HG02943 (cell line): ENCODE measurements around the gene NDUFA13.

ENCODE experiments used
- ATAC-seq: cut with Tn5 transposase; IDR thresholded peaks from one replicate; pipeline ENCODE4 v1.9.1; 2021; ENCODE audit warnings: mild to moderate bottlenecking, low read depth, moderate library complexity; ENCODE audit not compliant: unreplicated experiment

NDUFA13 gene

DNA sequence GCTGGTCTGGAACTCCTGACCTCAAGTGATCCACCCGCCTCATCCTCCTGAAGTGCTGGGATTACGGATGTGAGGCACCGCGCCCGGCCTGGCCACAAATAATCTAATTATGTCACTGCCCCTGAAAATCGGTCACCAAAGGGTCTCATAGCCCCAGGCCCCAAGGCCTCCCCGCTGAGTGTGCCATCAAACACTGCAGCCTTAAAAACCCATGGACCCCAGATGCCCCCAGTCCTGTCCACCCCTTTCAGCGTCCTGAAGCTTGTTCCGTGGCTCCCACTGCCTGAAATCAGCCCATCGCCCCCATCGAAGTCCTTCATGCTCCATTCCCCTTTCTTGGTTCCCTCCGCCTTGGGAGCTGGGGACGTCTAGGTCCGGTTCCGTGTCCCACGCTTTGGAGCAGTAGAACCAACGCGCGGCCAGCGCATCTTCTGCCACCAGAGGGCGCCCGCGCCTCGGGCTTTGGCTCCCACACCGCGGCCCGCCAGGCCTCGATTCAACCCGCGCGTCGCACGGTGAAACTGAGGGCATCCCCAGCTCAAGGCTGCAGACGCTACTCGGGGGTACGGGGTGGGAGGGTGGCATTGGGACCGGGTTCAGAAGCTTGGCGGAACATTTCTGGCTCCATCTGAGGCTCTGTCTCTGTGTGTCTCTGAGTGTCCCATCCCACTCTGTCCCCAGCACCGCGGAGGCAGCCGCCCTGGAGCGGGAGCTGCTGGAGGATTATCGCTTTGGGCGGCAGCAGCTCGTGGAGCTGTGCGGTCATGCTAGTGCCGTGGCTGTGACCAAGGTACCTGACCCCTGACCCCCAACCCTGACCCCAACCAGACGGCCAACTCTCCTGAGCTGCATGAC, 16.2 kb downstream of the NDUFA13 start:
- no peak for ATAC-seq

DNA sequence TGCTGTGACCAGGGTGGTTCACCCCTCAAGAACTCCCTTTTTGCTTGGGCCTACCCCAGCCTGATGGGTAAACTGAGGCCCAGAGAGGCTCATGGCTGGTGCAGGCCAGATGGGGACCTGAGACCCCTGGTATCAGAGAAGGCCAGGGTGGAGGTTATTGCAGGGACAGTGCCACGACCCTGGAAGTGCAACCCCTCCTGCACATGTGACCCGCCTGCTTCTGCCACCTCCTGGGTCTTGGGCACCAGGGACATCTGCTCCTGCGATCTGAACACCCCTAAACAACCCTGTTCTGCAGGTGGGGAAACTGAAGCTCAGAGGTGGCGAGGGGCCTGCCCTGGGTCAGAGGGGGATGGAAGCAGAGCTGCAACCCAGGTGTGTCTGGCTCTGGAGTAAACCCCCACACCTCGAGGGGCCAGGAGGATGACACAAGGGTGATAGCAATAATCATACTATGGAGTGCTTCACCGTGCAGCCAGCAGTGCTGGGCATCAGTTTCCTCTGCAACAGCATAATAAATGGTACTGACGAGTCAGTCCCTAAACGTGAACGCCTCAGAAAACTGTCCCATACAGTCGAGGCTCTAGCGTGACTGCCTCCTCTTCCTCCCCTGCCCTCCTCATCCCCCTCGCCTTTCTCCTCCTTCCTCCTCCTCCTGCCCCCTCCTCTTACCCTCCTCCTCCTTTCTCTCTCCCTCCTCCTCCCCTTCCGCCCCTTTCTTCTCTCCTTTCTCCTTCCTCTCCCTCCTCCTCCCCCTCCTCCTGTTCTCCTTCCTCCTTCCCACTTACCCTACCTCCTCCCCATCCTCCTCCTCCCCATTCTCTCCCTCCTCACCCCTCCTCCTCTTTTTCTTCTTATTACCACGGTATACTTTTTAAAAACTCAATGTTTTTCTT, 17.0 kb downstream of the NDUFA13 start:
- ATAC-seq, result no peak

DNA sequence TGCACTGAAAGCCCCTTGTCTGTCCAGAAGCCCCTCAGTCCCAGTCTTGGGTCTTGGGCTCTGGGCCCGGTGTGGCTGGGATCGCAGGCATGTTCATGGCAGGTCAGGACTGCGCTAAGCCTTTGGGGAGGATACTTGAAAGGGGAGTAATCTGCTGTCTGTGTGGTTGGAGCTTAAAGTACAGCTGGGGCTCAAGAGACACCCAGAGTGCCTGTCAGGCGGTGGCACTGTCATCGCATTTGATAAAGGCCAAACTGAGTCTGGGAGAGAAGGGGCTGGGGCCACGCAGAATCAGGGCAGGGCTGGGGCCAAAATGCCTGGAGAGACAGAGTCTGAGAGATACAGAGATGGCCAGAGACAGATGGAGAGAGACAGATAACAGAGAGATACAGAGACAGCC, 17.8 kb downstream of the NDUFA13 start:
- ATAC-seq, result no peak

DNA sequence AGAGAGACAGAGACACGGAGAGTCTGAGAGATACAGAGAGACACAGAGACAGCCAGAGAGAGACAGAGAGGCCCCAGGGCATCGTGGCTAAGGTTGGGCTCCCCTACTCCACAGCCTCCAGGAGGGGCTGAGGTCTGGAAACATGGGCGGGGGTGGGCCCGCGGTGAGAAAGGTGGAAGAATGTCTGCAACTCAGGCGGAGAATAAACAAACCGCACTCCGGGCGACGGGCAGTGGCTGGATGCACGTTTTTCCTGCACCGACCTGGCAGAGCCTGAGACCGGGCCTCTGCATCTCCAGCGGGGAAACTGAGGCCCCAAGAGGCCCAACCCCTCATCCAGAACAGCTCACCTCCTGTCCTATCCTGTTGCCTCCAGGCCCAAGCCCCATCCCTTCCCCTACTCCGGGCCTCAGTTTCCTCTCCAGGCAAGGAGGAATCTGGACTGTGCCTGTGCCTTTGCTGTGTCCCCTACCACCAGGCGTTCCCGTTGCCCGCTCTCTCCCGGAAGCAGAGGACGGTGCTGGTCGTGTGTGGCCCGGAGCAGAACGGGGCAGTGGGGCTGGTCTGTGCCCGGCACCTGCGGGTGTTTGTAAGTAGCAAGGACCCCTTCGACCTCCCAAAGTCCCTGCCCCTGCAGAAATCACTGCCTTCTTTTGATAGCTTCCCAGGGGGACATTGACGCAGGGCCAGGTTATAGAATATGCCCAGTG, 18.7 kb downstream of the NDUFA13 start:
- no peak for ATAC-seq

DNA sequence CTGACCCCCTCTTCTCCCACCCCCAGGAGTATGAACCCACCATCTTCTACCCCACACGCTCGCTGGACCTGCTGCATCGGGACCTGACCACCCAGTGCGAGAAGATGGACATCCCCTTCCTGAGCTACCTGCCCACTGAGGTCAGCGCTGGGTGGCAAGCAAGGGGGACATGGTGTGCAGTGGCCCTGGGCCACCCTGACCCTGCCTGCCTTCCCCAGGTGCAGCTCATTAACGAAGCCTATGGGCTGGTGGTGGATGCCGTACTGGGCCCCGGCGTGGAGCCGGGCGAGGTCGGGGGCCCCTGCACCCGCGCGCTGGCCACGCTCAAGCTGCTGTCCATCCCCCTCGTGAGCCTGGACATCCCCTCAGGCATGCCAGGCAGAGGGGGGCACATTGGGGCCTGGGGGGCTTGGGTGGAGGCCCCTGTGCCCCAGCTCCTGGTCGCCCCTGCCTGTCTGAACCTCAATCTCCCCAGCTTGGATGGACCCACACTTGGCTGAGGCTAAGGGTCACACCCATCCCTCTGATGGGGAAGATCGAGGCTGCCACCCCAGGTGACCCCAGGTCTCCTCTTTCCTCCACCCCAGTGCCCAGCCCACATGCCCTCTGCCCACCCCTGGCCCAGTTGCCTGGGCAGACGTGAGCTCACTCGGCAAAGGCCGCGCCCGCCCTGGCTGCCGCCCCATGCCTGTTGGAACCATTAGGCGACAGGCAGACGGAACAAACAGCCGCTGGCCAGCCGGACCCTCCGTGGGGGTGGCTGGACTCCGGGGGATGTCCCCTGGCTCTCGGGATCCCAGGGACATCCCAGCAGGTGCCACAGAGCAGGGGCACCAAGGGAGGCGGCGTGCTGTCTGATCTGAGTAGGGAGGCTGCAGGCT, 19.5 kb downstream of the NDUFA13 start:
- ATAC-seq, result no peak

DNA sequence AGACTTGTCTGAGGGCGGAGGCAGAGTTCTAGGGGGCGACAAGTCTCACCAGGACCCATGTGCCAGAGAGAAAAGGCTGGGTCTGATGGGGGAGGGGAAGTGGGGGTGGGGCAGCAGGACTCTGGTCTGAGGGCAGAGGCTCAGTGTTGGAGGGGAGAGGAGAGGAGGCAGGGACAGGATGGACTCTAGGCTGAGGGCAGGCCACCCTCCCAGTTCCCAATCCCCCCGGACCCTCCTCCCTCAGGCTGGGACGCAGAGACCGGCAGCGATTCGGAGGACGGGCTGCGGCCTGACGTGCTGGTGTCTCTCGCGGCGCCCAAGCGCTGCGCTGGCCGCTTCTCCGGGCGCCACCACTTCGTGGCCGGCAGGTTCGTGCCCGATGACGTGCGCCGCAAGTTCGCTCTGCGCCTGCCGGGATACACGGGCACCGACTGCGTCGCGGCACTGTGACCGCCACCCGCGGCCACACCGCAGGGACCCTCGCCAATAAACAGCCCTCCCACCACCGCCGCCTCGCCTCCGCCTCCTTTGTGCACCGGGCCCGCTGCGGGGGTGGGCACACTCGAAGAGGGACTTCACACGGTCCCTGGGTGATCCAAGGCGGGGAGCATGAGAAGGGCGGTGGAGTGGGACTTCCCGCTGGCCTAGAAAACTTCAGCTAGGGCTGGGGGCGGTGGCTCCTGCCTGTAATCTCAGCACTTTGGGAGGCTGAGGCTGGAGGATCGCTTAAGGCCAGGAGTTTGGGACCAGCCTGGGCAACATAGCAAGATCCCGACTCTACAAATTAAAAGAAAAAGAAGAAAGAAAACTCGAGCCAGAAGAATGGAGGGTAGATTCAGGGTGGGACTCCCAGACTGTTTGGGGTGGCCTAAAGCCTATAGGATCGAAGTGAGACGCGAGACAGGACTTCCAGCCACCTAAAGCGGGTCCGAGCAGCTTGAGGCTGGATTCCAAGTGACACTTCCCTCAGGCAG, 21.3 kb downstream of the NDUFA13 start:
- no peak for ATAC-seq

DNA sequence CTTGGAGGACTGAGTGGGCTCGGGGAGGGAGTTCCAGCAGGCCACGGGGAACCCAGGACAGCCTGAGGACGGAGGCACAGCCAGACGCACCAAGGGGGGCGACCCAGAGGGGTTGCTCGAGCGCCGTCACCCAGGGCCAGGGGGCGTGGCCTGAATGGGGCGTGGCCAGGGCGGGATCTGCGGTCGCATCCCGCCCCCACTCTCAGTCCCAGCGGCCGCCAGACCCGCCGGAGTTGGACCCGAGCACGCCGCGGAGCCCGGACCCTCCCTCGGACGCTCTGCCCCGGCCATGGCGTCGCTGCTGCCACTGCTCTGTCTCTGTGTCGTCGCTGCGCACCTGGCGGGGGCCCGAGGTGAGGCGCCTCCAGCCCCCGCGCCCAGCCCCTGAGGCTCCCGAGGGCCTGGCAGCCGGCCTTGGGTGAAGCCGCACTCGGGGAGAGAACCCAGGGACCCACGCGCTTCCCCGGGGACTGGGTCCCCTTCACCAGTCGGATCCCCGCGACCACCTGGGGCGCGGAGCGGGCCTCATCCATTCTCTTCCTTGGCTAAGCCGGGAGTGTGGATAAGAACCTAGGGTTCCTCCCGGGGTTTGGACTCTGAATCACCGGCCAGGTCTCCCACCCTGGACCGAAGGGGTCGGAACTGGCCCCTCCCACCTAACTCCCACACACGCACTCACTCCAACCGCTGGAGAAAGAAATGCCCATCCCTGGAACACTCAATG, 22.2 kb downstream of the NDUFA13 start, which contains the start of gene CILP2:
Gene CILP2, plus strand, starts transcription at position 205 of the 724 bp plus-strand sequence. Its CDS starts 85 bp downstream, at position 290.
- ATAC-seq, result no peak

DNA sequence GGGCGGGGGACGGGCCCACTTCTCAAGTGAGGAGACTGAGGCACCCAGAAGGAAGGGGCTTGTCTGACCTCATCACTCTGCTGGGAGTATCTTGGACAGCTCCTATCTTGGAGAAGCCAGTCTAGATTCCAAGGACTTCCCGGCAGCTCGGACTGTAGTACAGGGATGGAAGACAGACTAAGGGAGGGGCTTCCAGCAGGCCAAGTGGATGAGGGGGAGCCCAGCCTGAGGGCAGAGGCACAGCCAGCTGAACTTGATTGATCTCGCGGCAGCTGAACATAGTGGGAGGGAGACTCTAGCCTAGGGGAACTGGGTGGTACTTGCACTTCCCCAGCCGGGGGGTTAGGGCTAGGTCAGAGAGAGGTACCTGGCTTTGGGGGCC, 22.8 kb downstream of the NDUFA13 start:
- ATAC-seq, result no peak

DNA sequence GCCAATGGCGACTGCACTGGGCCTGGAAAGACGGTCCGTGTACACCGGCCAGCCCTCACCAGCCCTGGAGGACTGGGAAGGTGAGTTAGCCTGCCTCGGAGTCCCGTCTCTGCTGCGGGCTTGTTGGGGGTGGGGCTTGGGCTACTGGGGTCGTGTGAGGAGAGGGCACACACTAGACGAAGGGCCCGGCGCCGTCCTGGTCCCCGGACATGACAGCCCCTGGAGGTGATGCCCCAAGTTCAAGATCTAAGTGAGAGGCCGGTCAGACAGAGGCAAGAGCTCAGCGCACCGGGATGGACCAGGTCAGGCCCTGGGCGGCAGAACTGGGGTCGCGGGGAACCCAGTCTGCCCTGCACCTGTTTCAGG, 23.7 kb downstream of the NDUFA13 start:
- ATAC-seq, result no peak

DNA sequence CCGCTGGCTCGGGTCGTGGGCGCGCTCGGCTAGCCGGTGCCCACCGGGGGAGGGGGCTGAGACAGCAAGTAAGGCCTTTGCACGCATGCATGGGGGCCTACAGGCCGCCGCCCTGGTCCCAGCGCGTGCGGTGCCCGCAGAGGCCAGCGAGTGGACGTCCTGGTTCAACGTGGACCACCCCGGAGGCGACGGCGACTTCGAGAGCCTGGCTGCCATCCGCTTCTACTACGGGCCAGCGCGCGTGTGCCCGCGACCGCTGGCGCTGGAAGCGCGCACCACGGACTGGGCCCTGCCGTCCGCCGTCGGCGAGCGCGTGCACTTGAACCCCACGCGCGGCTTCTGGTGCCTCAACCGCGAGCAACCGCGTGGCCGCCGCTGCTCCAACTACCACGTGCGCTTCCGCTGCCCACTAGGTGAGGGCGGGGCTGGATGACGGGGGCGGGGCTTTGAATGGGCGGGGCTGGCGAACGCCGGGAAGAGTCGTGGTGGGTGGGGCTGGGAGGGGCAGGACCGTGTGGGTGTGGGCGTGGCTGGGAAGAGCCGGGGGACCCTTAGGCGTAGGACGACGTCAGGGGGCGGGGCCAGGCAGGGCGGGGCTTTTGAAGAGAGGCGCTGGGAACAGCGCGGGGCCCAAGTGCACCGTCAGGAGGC, 24.2 kb downstream of the NDUFA13 start:
- ATAC-seq, result no peak

DNA sequence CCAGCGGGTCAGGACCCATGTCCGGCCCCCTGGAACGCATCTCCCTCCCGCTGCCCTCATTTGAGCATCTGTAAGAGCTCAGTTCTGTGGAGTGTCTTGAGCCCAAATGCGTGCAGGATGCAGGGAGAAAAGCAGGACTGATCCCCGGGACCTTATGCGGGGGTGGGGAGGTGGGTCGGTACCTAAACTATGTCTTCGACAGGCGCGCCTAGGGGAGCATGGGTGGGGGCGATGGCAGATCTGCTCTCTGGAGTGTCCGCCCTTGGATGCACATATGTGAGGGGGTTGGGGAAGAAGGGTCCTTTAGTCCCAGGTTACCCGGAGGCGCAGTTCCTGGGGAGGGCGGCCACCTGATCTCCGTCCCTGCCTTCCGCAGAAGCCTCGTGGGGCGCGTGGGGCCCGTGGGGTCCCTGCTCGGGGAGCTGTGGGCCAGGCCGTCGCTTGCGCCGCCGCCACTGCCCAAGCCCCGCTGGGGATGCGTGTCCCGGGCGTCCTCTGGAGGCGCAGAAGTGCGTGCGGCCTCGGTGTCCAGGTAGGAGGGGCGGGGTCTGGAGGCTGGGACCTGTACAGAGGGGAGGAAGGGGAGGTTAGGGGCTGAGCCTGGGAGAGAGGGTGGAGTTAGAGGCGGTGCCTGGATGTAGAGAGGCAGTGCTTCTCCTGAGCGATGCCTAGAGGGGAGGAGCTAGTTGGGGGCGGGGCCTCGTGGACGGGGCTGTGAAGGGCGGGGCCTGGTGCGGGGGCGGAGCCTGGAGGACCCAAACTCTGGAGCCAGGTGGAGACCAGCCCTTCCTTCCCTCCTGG, 24.9 kb downstream of the NDUFA13 start:
- no peak for ATAC-seq

DNA sequence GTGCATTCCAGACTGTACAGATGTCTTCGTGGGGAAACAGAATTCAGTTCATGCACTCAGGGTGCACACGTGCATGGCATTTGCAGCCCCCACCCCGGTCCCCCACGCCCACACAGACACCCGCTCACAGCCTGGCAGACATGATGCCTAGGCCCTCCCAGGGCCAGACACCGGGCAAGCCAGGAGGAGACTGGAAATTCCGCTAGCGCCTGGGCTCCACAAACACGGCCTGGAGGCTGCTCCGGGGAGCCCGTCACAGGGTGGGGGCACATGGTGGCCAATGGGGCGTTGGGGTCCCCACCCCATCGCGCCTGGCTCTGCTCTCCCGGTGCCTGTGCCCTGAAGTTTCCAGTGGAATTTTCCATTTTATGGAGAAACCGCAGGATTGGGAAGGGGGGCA, 25.6 kb downstream of the NDUFA13 start:
- ATAC-seq, result no peak

DNA sequence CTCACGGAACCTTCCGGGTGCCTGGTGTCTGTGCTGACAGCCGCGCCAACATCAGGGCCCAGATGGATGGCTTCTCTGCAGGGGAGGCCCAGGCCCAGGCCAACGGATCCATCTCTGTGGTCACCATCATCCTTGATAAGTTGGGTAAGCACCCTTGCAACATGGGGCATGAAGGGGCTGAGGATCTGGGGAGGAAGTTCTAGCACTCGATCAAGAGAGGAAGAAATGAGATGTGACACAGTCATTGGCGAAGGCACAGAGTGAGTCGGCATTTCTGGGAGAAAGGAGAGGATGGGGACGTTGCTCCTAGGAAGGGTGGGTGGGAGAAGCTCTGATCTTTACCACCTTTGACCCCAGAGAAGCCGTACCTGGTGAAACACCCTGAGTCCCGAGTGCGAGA, 26.5 kb downstream of the NDUFA13 start:
- no peak for ATAC-seq

DNA sequence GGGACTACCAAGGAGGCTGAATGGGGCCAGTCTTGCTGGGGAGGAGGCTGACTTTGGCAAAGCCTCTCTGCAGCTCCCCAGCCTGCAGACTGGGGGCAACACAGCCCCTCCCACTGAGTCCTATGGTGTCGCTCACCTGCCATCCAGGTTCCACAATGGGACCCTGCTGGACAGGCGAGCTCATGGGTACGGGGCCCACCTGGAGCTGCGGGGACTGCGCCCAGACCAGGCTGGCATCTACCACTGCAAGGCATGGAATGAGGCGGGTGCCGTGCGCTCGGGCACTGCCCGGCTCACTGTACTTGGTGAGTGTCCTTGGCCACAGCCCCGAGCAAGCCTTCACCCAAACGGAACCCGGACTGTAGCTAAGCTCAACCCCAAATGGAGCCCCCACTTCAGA, 27.1 kb downstream of the NDUFA13 start:
- ATAC-seq, result no peak

DNA sequence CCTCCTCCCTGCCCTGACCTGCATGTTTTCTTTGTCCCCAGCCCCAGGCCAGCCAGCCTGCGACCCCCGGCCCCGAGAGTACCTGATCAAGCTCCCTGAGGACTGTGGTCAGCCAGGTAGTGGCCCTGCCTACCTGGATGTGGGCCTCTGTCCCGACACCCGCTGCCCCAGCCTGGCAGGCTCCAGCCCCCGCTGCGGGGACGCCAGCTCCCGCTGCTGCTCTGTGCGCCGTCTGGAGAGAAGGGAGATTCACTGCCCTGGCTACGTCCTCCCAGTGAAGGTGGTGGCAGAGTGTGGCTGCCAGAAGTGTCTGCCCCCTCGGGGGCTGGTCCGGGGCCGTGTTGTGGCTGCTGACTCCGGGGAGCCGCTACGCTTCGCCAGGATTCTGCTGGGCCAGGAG, 27.6 kb downstream of the NDUFA13 start:
- ATAC-seq, result no peak

DNA sequence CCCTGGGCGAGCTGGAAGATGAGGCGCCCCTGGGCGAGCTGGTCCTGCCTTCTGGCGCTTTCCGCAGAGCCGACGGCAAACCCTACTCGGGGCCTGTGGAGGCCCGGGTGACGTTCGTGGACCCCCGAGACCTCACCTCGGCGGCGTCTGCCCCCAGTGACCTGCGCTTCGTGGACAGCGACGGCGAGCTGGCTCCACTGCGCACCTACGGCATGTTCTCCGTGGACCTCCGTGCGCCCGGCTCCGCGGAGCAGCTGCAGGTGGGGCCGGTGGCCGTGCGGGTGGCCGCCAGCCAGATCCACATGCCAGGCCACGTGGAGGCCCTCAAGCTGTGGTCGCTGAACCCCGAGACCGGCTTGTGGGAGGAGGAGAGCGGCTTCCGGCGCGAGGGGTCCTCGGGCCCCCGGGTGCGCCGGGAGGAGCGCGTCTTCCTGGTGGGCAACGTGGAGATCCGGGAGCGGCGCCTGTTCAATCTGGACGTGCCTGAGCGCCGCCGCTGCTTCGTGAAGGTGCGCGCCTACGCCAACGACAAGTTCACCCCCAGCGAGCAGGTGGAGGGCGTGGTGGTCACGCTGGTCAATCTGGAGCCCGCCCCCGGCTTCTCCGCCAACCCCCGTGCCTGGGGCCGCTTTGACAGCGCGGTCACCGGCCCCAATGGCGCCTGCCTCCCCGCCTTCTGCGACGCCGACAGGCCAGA, 28.4 kb downstream of the NDUFA13 start:
- ATAC-seq, result no peak
